ENCODE results near the gene CD8A. TPM values are rescaled to one million over a fixed set of nuclear protein-coding genes. Genes with fewer than 3 reads are reported as not detected.

Gene CD8A
- total RNA-seq, 1 donor from 2014 or later: under 0.01 TPM

- Histone ChIP-seq H3K27me3 (ENCODE audit: control insufficient read depth, insufficient read depth, low read length) (peaks cover 3% of the 10 kb centered on the region), H3K4me3 (ENCODE audit: low read depth, low read length) (no peak overlapping the region), H3K36me3 (ENCODE audit: control insufficient read depth, insufficient read depth, low read length) (no peaks in the 10 kb centered on the region)
- DNase-seq (ENCODE audit: low read depth): no peak
- no peak for TF ChIP-seq CTCF (IDR thresholded peaks at IDR 0.05; ENCODE audit: insufficient read depth, low read length, severe bottlenecking)
- FAIRE-seq: no peak
Observed at GRCh38 chr2:86806059-86806857, 15.5 kb upstream of the CD8A start.

DNA sequence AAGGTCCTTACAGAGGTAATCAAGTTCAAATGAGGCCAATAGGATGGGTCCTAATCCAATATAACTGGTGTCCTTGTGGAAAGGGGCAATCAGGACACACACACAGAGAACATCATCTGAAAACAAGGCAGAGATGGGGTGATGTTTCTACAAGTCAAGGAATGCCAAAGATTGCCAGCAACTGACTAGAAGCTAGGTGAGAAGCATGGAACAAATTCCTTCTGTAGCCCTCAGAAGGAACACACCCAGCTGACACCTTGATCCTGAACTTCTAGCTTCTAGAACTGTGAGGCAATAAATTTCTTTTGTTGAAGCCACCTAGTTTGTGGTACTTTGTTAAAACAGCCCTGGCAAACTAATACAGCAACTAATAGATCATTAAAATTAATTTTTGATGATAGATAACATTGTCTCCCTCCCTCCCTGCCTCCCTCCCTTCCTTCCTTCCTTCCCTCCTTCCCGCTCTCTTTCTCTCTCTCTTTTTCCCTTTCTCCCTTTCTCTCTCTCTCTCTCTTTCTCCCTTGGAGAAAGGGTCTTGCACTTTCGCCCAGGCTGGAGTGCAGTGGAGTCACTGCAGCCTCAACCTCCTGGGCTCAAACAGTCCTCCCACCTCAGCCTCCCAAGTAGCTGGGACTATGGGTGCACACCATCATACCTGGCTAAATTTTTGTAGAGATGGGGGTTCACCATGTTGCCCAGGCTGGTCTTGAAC is 10.3 kb upstream of the CD8A start:
- Histone ChIP-seq H3K4me3 (ENCODE audit: low read depth, low read length) (no peak overlapping the region), H3K36me3 (ENCODE audit: control insufficient read depth, insufficient read depth, low read length) (no peaks in the 10 kb centered on the region), H3K27me3 (ENCODE audit: control insufficient read depth, insufficient read depth, low read length) (no peaks in the 10 kb centered on the region)
- no peak for TF ChIP-seq CTCF (IDR thresholded peaks at IDR 0.05; ENCODE audit: insufficient read depth, low read length, severe bottlenecking)
- FAIRE-seq (peak; percentile 23), DNase-seq (ENCODE audit: low read depth) (peak; percentile 18)

- peaks cover 25% of the 10 kb centered on the region for H3K27me3 ChIP-seq (ENCODE audit: control insufficient read depth, insufficient read depth, low read length)
- no peak overlapping the region for H3K4me3 ChIP-seq (ENCODE audit: low read depth, low read length)
- no peak for TF ChIP-seq CTCF (IDR thresholded peaks at IDR 0.05; ENCODE audit: insufficient read depth, low read length, severe bottlenecking)
- DNase-seq (ENCODE audit: low read depth) (no peak), FAIRE-seq (no peak)
- no peaks in the 10 kb centered on the region for H3K36me3 ChIP-seq (ENCODE audit: control insufficient read depth, insufficient read depth, low read length)
Observed at GRCh38 chr2:86794861-86795260, 4.1 kb upstream of the CD8A start.

- DNase-seq (ENCODE audit: low read depth) (no peak), FAIRE-seq (no peak)
- peaks cover 34% of the 10 kb centered on the region for H3K27me3 ChIP-seq (ENCODE audit: control insufficient read depth, insufficient read depth, low read length)
Observed at GRCh38 chr2:86793752-86794151, 3.0 kb upstream of the CD8A start.

DNA sequence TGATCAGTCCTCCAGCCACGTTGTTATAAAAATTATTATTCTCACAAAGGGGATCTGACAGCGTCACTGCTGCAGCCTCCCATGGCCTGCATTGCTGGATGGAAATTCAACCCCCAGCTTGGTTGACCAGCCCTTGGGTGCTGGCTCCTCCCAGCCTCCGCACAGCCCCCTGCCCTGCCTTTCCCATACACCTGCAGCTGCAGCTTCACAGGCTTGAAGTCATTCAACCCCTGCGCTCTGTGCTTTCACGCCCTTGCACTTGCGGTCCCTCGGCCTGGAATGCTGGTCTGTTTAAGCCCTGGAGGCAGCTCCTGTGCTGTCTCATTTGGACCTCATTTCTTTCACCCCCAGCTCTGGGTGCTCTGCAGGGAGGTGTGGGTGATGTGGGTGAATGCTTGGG is 860 bp upstream of the CD8A start:
- no peak for FAIRE-seq
- TF ChIP-seq CTCF (IDR thresholded peaks at IDR 0.05; ENCODE audit: insufficient read depth, low read length, severe bottlenecking): no peak
- H3K27me3 ChIP-seq (ENCODE audit: control insufficient read depth, insufficient read depth, low read length): peaks cover 38% of the 10 kb centered on the region

More at GRCh38 chr2:86793752-86794151, 3.0 kb upstream of the CD8A start:
- no peak for TF ChIP-seq CTCF (IDR thresholded peaks at IDR 0.05; ENCODE audit: insufficient read depth, low read length, severe bottlenecking)
- no peaks in the 10 kb centered on the region for H3K36me3 ChIP-seq (ENCODE audit: control insufficient read depth, insufficient read depth, low read length)
- H3K4me3 ChIP-seq (ENCODE audit: low read depth, low read length): no peak overlapping the region

More for the DNA sequence above, 860 bp upstream of the CD8A start:
- DNase-seq (ENCODE audit: low read depth): no peak
- Histone ChIP-seq H3K36me3 (ENCODE audit: control insufficient read depth, insufficient read depth, low read length) (no peaks in the 10 kb centered on the region), H3K4me3 (ENCODE audit: low read depth, low read length) (no peak overlapping the region)
